DND-41 (cell line): ENCODE results near the gene ALG13.

ENCODE experiments used
- CTCF ChIP-seq: IDR thresholded peaks from 2 replicates; pipeline ENCODE4 v1.5.1; 2012; ENCODE audit warnings: borderline replicate concordance, low read length, moderate library complexity, mild to moderate bottlenecking; ENCODE audit not compliant: poor library complexity, severe bottlenecking; ENCODE audit errors: extremely low read depth
- EZH2 ChIP-seq: IDR thresholded peaks from 3 replicates; pipeline ENCODE4 v1.6.1; 2012; ENCODE audit warnings: borderline replicate concordance, low read depth, mild to moderate bottlenecking, moderate library complexity, low read length, inconsistent platforms; ENCODE audit not compliant: severe bottlenecking

GRCh38 chrX:111731351-111731750 lies 50.4 kb downstream of the ALG13 start:
- no peak for TF ChIP-seq CTCF
- TF ChIP-seq EZH2, result no peak
